PC-9 (cell line): ENCODE data around the gene MOB4. TPM values are rescaled to one million over a fixed set of nuclear protein-coding genes. Genes with fewer than 3 reads are reported as not detected.

Source experiments
- BruUV-seq: library from RNA; stranded (reverse); fragments of 400-500 nt; replicated peaks from 2 replicates; lab custom pipeline; 2021; lab: Mats Ljungman, UMichigan
- CTCF ChIA-PET: fragments of 300-600 bp; sonication (Branson Sonifier 250); formaldehyde crosslinking; loops from one replicate; lab custom pipeline; 2022; ENCODE audit warnings: antibody characterized with exemption; lab: Charles Lee
- POLR2A ChIA-PET: fragments of 300-600 bp; sonication (Branson Sonifier 250); formaldehyde crosslinking; loops from one replicate; lab custom pipeline; 2022; ENCODE audit warnings: antibody characterized with exemption; ENCODE audit not compliant: unreplicated experiment; lab: Charles Lee
- DNase-seq, 2 experiments: peaks; one replicate each; pipeline versions ENCODE4 v3.0.0 to v3.0.0-alpha.2; 2015 to 2022; ENCODE audit warnings: mixed read lengths in 1 of 2
- H2AFZ ChIP-seq: fragments of 200-600 bp; sonication (generic); 2 replicates; pipeline ENCODE4 v1.8.1; 2017; ENCODE audit warnings: antibody characterized with exemption
- H3F3A ChIP-seq: fragments of 200-600 bp; sonication (generic); 2 replicates; pipeline ENCODE4 v1.8.1; 2017; ENCODE audit warnings: antibody characterized with exemption, mild to moderate bottlenecking, low read depth; ENCODE audit not compliant: insufficient read depth
- H3K27ac ChIP-seq: fragments of 200-600 bp; sonication (generic); 2 replicates; pipeline ENCODE4 v1.6.1; 2016; ENCODE audit warnings: mixed run types
- H3K27me3 ChIP-seq: fragments of 200-600 bp; sonication (generic); 2 replicates; pipeline ENCODE4 v1.6.1; 2016; ENCODE audit warnings: low read depth, mixed run types; ENCODE audit not compliant: insufficient read depth
- H3K36me3 ChIP-seq: fragments of 200-600 bp; sonication (generic); 2 replicates; pipeline ENCODE4 v1.6.1; 2016; ENCODE audit warnings: low read depth, mixed run types
- H3K4me1 ChIP-seq: fragments of 200-600 bp; sonication (generic); replicated peaks from 2 replicates; pipeline ENCODE4 v1.6.1; 2016; ENCODE audit warnings: mixed run types; ENCODE audit not compliant: insufficient read depth
- H3K4me2 ChIP-seq: fragments of 200-600 bp; sonication (generic); 2 replicates; pipeline ENCODE4 v1.6.1; 2017; ENCODE audit warnings: mixed run types
- H3K4me3 ChIP-seq: fragments of 200-600 bp; sonication (generic); 2 replicates; pipeline ENCODE4 v1.6.1; 2016; ENCODE audit warnings: mixed run types
- H3K79me2 ChIP-seq: fragments of 200-600 bp; sonication (generic); 2 replicates; pipeline ENCODE4 v1.6.1; 2017; ENCODE audit warnings: low read depth, mixed run types
- H3K9me2 ChIP-seq: fragments of 200-600 bp; sonication (generic); 2 replicates; pipeline ENCODE4 v1.8.1; 2017; ENCODE audit warnings: mild to moderate bottlenecking; ENCODE audit not compliant: insufficient read depth
- H3K9me3 ChIP-seq: fragments of 200-600 bp; sonication (generic); 2 replicates; pipeline ENCODE4 v1.8.1; 2016; ENCODE audit warnings: low read depth; ENCODE audit not compliant: insufficient read depth
- H4K20me1 ChIP-seq: fragments of 200-600 bp; sonication (generic); 2 replicates; pipeline ENCODE4 v1.8.1; 2017; ENCODE audit not compliant: insufficient read depth
- EZH2 ChIP-seq: fragments of 200-600 bp; sonication (generic); IDR thresholded peaks from 2 replicates; pipeline ENCODE4 v1.8.0; 2017; ENCODE audit warnings: antibody characterized with exemption, low read depth
- intact Hi-C: fragments of 100-400 bp; cut with micrococcal nuclease; formaldehyde crosslinking; loops from one replicate; pipeline ENCODE4 v1.10.0; 2022; ENCODE audit not compliant: unreplicated experiment
- total RNA-seq: library from RNA; stranded (reverse); gene quantifications from 2 replicates; pipeline ENCODE4 v1.2.3, GENCODE V29; 2021
- TF ChIP-seq, protein P1 (sequence below): fragments of 200-600 bp; sonication (generic); conservative IDR thresholded peaks from 2 replicates; pipeline ENCODE4 v1.6.1; 2017; ENCODE audit warnings: mixed run types, antibody characterized with exemption, mild to moderate bottlenecking, moderate library complexity

MOB4 gene
- total RNA-seq, 1 experiment from 2014 or later = 19.9 TPM

- intact Hi-C loops = no loop called here
- no peaks in the 10 kb centered on the region for H3K9me3 ChIP-seq
- no peaks in the 10 kb centered on the region for H3K79me2 ChIP-seq
- H3F3A ChIP-seq = no peaks in the 10 kb centered on the region
- H3K27me3 ChIP-seq = no peaks in the 10 kb centered on the region
- no peak for DNase-seq
- TF ChIP-seq, protein P1, sequence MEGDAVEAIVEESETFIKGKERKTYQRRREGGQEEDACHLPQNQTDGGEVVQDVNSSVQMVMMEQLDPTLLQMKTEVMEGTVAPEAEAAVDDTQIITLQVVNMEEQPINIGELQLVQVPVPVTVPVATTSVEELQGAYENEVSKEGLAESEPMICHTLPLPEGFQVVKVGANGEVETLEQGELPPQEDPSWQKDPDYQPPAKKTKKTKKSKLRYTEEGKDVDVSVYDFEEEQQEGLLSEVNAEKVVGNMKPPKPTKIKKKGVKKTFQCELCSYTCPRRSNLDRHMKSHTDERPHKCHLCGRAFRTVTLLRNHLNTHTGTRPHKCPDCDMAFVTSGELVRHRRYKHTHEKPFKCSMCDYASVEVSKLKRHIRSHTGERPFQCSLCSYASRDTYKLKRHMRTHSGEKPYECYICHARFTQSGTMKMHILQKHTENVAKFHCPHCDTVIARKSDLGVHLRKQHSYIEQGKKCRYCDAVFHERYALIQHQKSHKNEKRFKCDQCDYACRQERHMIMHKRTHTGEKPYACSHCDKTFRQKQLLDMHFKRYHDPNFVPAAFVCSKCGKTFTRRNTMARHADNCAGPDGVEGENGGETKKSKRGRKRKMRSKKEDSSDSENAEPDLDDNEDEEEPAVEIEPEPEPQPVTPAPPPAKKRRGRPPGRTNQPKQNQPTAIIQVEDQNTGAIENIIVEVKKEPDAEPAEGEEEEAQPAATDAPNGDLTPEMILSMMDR = no peak
- TF ChIP-seq EZH2 = no peak
- H3K4me3 ChIP-seq = no peak overlapping the region
- BruUV-seq = no TSS peak
- no peaks in the 10 kb centered on the region for H3K36me3 ChIP-seq
- ChIA-PET POLR2A (no interaction called here), CTCF (no interaction called here)
- H2AFZ ChIP-seq = no peak overlapping the region
- no peaks in the 10 kb centered on the region for H3K9me2 ChIP-seq
- H3K4me2 ChIP-seq = no peak overlapping the region
- no peak overlapping the region for H3K27ac ChIP-seq
- no peaks in the 10 kb centered on the region for H4K20me1 ChIP-seq
- H3K4me1 ChIP-seq = no peaks in the 10 kb centered on the region
These were observed 57.7 kb downstream of the MOB4 start for GRCh38 chr2:197573608-197574007.

GRCh38 chr2:197575987-197576386 lies 60.1 kb downstream of the MOB4 start:
- DNase-seq = no peak
- Histone ChIP-seq H3K4me1 (no peaks in the 10 kb centered on the region), H3K9me2 (no peaks in the 10 kb centered on the region), H3K36me3 (no peaks in the 10 kb centered on the region), H2AFZ (no peak overlapping the region), H3K27me3 (peaks cover 4% of the 10 kb centered on the region; the same call in 1 of the 2 replicates), H3F3A (no peaks in the 10 kb centered on the region), H3K4me2 (no peak overlapping the region), H3K27ac (no peak overlapping the region), H3K4me3 (no peak overlapping the region), H3K79me2 (no peaks in the 10 kb centered on the region), H4K20me1 (no peaks in the 10 kb centered on the region), H3K9me3 (no peaks in the 10 kb centered on the region)
- intact Hi-C loops = no loop called here
- TF ChIP-seq, protein P1 = no peak
- TF ChIP-seq EZH2 = no peak
- ChIA-PET POLR2A (no interaction called here), CTCF (no interaction called here)
- no TSS peak for BruUV-seq

- no peak overlapping the region for H3K4me2 ChIP-seq
- no peak overlapping the region for H3K27ac ChIP-seq
These were observed 60.8 kb downstream of the MOB4 start for GRCh38 chr2:197576631-197577030.

More at GRCh38 chr2:197576631-197577030, 60.8 kb downstream of the MOB4 start:
- Histone ChIP-seq H3K27me3 (peaks cover 4% of the 10 kb centered on the region; the same call in 1 of the 2 replicates), H3K4me3 (no peak overlapping the region), H3K79me2 (no peaks in the 10 kb centered on the region), H2AFZ (no peak overlapping the region), H3K4me1 (no peaks in the 10 kb centered on the region), H3K36me3 (no peaks in the 10 kb centered on the region), H4K20me1 (no peaks in the 10 kb centered on the region), H3F3A (no peaks in the 10 kb centered on the region), H3K9me2 (no peaks in the 10 kb centered on the region), H3K9me3 (no peaks in the 10 kb centered on the region)
- ChIA-PET CTCF (no interaction called here), POLR2A (no interaction called here)
- TF ChIP-seq EZH2 = no peak
- TF ChIP-seq, protein P1 = no peak
- DNase-seq = no peak
- intact Hi-C loops = no loop called here
- no TSS peak for BruUV-seq
